Measurements from ENCODE around the gene CNOT2.

CNOT2 gene

DNA sequence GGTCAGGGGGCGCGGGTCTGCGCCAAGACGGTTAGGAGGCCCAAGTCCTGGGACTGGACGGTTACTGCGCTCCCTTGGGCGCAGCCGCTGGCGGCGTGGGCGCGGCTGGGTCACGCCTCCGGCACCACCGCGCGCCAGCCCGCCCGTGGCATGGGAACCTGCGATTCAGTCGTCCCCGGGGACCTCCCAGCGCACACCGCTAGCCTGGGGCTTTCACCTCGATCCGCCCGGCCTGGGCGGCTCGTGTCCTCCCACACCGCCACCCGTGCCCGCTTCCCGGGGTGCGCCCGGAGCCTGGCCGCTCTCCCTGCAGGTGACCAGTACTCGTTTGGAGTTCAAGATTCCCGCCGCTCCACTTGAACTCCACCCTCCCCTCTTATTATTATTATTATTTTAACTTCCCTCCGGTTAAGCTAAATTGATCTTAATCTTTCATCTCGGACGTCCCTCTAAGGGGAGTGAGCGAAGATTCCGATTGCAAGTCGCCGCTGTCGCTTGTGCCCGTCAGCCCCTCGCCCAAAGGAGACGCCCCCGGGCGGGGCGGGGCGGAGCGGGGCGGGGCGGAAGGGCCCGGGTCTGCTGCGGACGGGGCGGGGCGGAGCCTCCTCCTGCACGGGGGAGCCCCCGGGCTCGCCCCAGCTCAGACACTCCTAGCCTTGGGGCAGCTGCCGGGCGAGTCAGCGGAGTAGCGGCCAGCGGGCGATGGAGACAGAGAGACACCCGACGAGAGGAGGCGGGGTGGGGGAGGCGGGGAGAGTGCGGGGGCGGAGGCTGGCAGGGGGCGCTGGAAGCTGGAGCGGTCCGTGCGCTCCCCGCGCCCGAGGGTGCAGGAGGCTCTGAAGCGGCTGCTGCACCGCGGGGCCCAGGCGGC lies 122.7 kb downstream of the CNOT2 start, which contains the start of gene KCNMB4:
TSS of gene KCNMB4 (plus strand) at position 643 of the 871 bp plus-strand sequence. CDS start 445 bp downstream, outside the sequence.
- peak in 1 of 2 experiments; percentile 14 for DNase-seq (ENCODE audit: low read depth in 1 of 2, low spot score in 1 of 2)
- Histone ChIP-seq H3K27me3 (ENCODE audit: insufficient read depth, poor library complexity, severe bottlenecking) (peaks cover 41% of the 10 kb centered on the region), H3K4me3 (replicated peaks; ENCODE audit: insufficient read depth, low read length) (peak within 1 kb of the TSS; percentile 65), H3K27ac (replicated peaks) (no peak within 1 kb of the TSS)
- TF ChIP-seq POLR2AphosphoS5 (IDR thresholded peaks at IDR 0.05; ENCODE audit: low read depth) (no peak), SPI1 (IDR thresholded peaks at IDR 0.05; ENCODE audit: borderline replicate concordance, low read depth) (no peak)

DNA sequence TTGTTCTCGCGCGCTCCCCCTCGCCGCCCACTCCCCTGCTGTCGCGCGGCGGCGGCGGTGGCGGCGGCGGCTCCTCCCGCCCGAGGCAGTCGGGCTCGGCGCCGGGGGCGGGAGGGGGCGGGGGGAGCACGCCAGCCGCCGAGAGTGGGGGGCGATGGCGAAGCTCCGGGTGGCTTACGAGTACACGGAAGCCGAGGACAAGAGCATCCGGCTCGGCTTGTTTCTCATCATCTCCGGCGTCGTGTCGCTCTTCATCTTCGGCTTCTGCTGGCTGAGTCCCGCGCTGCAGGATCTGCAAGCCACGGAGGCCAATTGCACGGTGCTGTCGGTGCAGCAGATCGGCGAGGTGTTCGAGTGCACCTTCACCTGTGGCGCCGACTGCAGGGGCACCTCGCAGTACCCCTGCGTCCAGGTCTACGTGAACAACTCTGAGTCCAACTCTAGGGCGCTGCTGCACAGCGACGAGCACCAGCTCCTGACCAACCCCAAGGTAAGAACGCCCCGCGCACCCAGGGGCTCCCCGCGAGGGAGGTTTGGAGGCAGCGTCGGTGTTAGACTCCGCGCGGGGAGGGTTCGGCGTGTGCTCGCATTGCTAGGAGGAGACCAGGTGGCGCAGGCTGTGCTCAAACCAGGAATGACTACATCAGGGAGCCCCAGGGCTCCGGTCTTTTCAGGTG lies 123.5 kb downstream of the CNOT2 start:
- no peak overlapping the region for H3K27ac ChIP-seq (replicated peaks)
- peaks cover 41% of the 10 kb centered on the region for H3K27me3 ChIP-seq (ENCODE audit: insufficient read depth, poor library complexity, severe bottlenecking)
- peak overlapping the region; percentile 65 for H3K4me3 ChIP-seq (replicated peaks; ENCODE audit: insufficient read depth, low read length)
- TF ChIP-seq, protein P1, sequence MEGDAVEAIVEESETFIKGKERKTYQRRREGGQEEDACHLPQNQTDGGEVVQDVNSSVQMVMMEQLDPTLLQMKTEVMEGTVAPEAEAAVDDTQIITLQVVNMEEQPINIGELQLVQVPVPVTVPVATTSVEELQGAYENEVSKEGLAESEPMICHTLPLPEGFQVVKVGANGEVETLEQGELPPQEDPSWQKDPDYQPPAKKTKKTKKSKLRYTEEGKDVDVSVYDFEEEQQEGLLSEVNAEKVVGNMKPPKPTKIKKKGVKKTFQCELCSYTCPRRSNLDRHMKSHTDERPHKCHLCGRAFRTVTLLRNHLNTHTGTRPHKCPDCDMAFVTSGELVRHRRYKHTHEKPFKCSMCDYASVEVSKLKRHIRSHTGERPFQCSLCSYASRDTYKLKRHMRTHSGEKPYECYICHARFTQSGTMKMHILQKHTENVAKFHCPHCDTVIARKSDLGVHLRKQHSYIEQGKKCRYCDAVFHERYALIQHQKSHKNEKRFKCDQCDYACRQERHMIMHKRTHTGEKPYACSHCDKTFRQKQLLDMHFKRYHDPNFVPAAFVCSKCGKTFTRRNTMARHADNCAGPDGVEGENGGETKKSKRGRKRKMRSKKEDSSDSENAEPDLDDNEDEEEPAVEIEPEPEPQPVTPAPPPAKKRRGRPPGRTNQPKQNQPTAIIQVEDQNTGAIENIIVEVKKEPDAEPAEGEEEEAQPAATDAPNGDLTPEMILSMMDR (IDR thresholded peaks at IDR 0.05; ENCODE audit: insufficient read depth, low read length) = no peak
- no peak for TF ChIP-seq POLR2AphosphoS5 (IDR thresholded peaks at IDR 0.05; ENCODE audit: low read depth)
- no peak for TF ChIP-seq SPI1 (IDR thresholded peaks at IDR 0.05; ENCODE audit: borderline replicate concordance, low read depth)
- no peak for TF ChIP-seq REST (IDR thresholded peaks at IDR 0.05; ENCODE audit: insufficient replicate concordance, low read depth)
- TF ChIP-seq GABPA (IDR thresholded peaks at IDR 0.05; ENCODE audit: low read depth) = no peak
- peak in 1 of 2 experiments; percentile 30 for DNase-seq (ENCODE audit: low read depth in 1 of 2, low spot score in 1 of 2)

GRCh38 chr12:70367258-70368141 lies 124.3 kb downstream of the CNOT2 start:
- DNase-seq (ENCODE audit: low read depth in 1 of 2, low spot score in 1 of 2) = no peak
- Histone ChIP-seq H3K27me3 (ENCODE audit: insufficient read depth, poor library complexity, severe bottlenecking) (peaks cover 41% of the 10 kb centered on the region), H3K27ac (replicated peaks) (no peak overlapping the region), H3K4me3 (replicated peaks; ENCODE audit: insufficient read depth, low read length) (peak overlapping the region; percentile 65; the same call in 1 of the 2 replicates)
- TF ChIP-seq POLR2AphosphoS5 (IDR thresholded peaks at IDR 0.05; ENCODE audit: low read depth) = no peak
- TF ChIP-seq, protein P1 (IDR thresholded peaks at IDR 0.05; ENCODE audit: insufficient read depth, low read length) = no peak
- no peak for TF ChIP-seq GABPA (IDR thresholded peaks at IDR 0.05; ENCODE audit: low read depth)
- no peak for TF ChIP-seq REST (IDR thresholded peaks at IDR 0.05; ENCODE audit: insufficient replicate concordance, low read depth)
- no peak for TF ChIP-seq SPI1 (IDR thresholded peaks at IDR 0.05; ENCODE audit: borderline replicate concordance, low read depth)

Measured in HL-60 (cell line).